ENCODE measurements around the gene PRKACA. TPM values are rescaled to one million over a fixed set of nuclear protein-coding genes. Genes with fewer than 3 reads are reported as not detected.

The PRKACA gene
- total RNA-seq, 2 experiments from 2014 or later: 54.3 to 56.0 TPM

DNA sequence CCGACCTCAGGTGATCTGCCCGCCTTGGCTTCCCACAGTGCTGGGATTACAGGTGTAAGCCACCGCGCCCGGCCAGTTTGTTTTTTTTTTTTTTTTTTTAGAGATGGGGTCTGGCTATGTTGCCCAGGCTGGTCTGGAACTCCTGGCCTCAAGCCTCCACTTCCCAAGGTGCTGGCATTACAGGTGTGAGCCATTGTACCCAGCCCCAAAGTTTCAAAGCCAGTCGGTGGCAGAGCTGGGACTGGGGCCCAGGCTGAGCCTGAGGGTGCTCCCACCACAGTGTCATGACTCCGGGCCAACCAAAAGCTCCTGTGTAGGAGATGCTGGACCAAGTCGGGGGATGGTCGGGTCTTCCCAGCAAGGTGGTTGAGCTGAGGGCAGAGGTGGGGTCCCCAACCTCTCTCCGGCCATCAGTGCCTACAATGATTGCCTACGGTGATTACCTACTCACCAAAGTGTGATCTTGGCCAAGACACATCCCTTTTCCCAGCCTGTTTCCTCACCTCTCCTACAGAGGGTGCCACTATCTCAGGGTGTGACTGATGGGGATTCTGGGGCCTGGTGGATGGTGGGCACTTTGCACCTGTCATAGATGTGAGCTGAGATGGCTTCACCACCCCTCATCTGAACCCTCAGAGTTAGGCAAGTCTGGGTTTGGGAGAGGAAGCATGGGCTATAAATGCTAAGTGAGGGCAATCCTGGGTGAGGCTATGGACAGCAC is 21.1 kb downstream of the PRKACA start:
- no peak for DNase-seq
- peaks cover 21% of the 10 kb centered on the region for H3K36me3 Mint-ChIP-seq
- H3K27me3 Mint-ChIP-seq: no peaks in the 10 kb centered on the region
- H3K9me3 Mint-ChIP-seq: peaks cover 11% of the 10 kb centered on the region
- H3K4me1 Mint-ChIP-seq: peaks cover 8% of the 10 kb centered on the region
- no peak overlapping the region for H3K4me3 Mint-ChIP-seq
- no peak overlapping the region for H3K27ac Mint-ChIP-seq

DNA sequence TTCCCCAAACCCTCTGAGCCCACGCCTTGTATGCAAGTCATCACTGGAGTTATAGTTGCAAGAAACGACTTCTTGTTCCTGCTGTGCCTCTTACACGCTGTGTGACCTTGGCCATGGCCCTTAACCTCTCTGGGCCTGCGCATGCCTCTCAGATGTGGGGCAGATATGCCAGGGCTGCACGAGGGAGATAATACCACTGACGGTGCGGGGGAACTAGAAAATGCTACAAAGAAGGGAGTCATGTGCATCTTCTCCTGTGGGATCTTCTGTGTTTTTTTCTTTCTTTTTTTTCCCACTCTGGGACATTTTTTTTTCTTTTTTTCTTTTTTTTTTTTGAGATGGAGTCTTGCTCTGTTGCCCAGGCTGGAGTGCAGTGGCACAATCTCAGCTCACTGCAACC is 22.7 kb downstream of the PRKACA start:
- Mint-ChIP-seq H3K4me3 (no peak overlapping the region), H3K9me3 (peaks cover 11% of the 10 kb centered on the region), H3K4me1 (peaks cover 9% of the 10 kb centered on the region), H3K27ac (no peak overlapping the region), H3K36me3 (peaks cover 19% of the 10 kb centered on the region), H3K27me3 (no peaks in the 10 kb centered on the region)
- no peak for DNase-seq

DNA sequence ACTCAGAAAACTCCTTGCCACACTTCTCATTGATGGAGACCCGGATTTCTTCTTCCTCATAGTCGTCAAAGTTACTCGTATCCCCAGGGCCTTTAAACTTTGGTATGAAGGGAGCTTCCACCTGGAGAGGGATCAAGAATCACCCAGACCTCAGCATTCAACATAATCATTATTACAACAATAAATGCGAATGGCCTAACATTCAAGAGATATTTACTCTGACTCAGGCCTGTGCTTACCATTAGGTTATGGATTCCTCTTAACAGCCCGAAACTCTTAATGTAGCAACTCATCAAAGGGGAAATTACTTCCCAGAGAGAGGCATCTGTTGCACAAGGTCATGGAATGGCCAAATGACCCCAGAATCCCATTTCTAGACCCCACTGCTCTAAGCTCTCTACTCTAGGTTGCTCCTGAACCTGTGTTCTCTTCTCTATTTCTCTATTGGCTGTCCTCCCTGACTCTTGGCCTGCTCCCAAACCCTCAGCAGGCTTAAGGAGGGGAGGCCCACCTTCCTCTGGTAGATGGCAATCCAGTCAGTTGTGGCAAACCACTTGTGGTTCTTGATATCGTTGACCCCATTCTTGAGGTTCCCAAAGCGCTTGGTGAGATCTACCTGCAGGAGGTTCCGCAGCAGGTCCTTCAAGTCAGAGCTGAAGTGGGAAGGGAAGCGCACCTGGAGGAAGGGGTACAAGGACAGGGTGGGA is 24.3 kb downstream of the PRKACA start:
- peaks cover 14% of the 10 kb centered on the region for H3K4me1 Mint-ChIP-seq
- H3K27me3 Mint-ChIP-seq: no peaks in the 10 kb centered on the region
- peaks cover 27% of the 10 kb centered on the region for H3K36me3 Mint-ChIP-seq
- DNase-seq: no peak
- H3K9me3 Mint-ChIP-seq: peaks cover 11% of the 10 kb centered on the region
- H3K4me3 Mint-ChIP-seq: no peak overlapping the region
- H3K27ac Mint-ChIP-seq: no peak overlapping the region

DNA sequence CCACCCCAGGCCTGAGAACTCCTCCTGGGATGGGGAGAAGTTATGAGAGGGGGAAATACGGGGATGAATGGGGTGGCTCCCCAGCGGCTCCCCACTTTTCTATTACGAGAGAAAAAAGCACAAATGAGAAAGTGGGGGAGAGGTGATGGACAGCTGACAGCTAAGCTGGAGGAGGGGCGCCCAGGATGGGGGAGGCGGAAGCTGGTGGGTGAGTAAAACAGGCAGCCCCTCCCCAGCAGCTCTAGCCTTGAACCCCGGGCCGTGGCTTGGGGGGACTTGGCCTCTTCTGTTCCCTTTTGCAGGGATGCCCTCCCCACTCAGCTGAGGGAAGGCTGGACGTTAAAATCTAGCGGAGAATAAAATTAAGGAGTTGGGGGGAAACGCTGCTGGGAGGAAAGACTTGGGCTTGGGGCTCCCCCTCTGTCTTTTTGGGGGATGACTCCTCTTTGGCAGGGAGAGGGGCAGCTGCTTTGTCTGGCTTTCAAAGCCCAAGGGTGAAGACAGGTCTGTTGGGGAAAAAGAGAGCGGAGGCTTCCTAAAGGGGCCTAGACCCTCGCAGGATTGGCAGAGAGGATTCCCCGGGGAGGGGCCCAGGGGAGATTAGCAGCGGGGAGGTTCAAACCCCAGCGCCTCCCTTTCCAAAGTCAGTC is 25.6 kb downstream of the PRKACA start:
- Mint-ChIP-seq H3K9me3 (peaks cover 11% of the 10 kb centered on the region), H3K36me3 (peaks cover 31% of the 10 kb centered on the region), H3K4me1 (peaks cover 14% of the 10 kb centered on the region), H3K27me3 (no peaks in the 10 kb centered on the region), H3K27ac (peak overlapping the region; percentile 96), H3K4me3 (peak overlapping the region; percentile 96)
- DNase-seq: peak; percentile 62

DNA sequence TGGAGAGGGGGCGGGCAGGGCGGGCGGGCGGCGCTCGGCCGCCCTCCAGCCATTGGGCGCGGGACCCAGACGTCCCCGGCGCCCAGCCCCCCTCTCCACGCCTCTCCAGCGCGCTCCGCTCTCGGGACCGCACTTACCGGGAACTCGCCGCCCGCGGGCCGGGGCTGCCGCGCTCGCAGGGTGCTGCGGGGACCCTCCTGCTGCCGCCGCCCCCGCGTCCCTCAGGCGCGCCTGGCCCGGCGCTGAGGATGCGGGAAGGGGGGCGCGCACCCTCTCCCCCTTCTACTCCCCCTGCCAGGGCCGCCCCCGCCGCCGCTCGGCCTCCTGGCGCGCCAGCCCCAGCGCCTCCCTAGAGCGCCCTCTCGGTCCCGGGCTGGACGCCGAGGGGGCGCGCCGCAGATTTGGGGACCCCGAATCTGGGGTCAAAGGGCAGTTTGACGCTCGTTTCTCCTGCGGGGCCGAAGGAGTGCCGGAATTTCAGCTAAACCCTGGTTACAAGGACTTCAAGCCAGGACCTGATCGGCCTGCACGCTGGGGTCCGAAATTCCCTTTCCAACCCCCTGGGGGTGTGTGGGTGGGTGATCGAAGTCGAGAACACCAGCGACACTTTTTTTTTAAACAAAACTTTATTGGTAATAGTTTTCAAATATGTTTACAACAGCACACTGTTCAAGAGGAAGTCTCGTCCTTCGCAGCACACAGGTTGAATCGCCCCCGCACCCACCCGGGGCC is 26.3 kb downstream of the PRKACA start:
- peaks cover 14% of the 10 kb centered on the region for H3K4me1 Mint-ChIP-seq
- H3K4me3 Mint-ChIP-seq: peak overlapping the region; percentile 96
- DNase-seq: peak; percentile 81
- H3K36me3 Mint-ChIP-seq: peaks cover 31% of the 10 kb centered on the region
- peaks cover 11% of the 10 kb centered on the region for H3K9me3 Mint-ChIP-seq
- no peaks in the 10 kb centered on the region for H3K27me3 Mint-ChIP-seq
- H3K27ac Mint-ChIP-seq: peak overlapping the region; percentile 96

DNA sequence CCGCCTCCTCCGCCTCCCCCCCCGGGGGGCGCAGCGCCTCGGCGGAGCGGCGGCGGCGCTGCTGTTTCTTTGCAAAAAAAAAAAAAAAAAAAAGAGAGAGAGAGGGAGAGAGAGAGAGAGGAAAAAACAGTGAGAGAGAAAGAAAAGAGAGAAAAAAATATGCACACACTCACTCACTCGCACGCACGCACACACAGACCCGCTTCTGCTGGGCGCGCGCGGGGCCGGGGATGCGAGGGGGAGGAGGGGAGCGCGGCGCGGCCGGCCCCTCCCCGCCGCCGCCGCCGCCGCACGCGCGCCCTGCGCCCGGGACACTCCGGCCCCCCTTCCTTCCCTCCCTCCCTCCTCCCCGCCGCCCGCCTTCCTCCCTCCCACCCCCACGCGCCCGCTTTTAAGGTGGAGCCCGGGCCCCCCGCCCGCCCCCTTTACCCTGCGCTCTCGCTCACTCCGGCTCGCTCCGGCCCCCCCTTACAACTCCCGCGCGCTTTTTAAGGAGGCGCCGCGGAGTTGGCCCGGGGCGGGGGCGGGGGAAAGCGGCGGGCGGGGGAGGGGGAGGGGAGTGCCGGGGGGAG is 27.0 kb downstream of the PRKACA start, which contains the start of gene SAMD1:
TSS of gene SAMD1 (minus strand) at position 243 of the 572 bp plus-strand sequence.
- Mint-ChIP-seq H3K27me3 (no peaks in the 10 kb centered on the region), H3K4me1 (peaks cover 14% of the 10 kb centered on the region), H3K4me3 (peak within 1 kb of the TSS; percentile 96), H3K9me3 (peaks cover 11% of the 10 kb centered on the region), H3K36me3 (peaks cover 31% of the 10 kb centered on the region), H3K27ac (peak within 1 kb of the TSS; percentile 96)
- DNase-seq: peak; percentile 76

DNA sequence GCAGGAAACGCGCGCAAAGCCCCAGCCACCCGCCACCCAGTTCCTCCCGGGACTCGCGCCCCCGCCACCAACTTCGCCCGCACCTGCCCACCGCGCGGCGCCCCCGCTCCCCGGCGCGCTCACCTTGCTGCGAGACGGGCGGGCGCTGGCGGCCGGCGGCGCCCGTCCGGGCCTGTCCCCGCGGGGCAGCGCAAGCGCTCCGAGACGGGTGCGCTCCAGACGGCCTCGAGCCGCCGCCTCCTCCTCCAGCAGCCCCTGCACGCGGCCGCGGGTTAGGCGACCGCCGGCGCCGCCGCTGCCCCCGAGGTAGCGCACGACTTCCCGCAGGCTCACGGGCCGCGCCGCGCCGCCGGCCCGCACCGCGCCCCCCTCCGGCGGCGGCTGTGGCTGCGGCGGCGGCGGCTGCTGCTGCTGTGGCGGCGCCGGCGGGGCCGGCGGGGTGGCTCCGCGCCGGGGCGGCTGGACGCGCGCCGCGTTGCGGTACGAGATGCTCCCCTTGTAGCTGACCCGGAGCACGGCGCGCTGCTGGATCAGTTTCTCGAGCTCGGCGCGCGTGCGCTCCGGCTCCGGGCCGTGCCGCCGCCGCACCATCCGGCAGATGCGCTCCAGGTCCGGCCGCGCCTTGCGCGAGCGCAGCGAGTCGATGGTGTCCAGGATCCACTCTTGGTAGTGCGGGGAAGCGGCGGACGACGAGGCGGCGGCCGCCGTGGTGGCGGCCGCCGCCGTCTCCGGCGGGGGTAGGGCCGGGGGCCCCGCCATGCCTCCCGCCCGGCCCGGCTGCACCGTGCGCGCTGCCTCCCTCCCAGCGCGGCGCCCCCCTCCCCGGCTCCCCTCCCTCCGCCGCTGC is 27.7 kb downstream of the PRKACA start:
- Mint-ChIP-seq H3K4me1 (peaks cover 14% of the 10 kb centered on the region), H3K36me3 (peaks cover 31% of the 10 kb centered on the region), H3K9me3 (peaks cover 11% of the 10 kb centered on the region), H3K27ac (peak overlapping the region; percentile 65), H3K27me3 (no peaks in the 10 kb centered on the region), H3K4me3 (peak overlapping the region; percentile 83)
- DNase-seq: peak; percentile 66

DNA sequence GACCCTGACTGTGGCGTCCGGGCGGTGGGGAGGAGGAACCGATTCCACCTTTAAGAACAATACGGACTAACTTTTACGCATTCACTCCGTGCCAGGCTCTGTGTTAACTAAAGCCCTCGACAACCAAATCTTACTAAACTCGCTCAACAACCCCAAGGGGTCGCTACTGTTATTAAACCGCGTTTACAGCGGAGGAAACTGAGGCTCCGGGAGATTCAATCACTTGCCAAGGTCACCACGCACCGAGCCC is 28.2 kb downstream of the PRKACA start:
- Mint-ChIP-seq H3K27ac (peak overlapping the region; percentile 65), H3K9me3 (peaks cover 11% of the 10 kb centered on the region), H3K4me1 (peaks cover 14% of the 10 kb centered on the region), H3K4me3 (peak overlapping the region; percentile 83), H3K27me3 (no peaks in the 10 kb centered on the region), H3K36me3 (peaks cover 26% of the 10 kb centered on the region)
- no peak for DNase-seq

DNA sequence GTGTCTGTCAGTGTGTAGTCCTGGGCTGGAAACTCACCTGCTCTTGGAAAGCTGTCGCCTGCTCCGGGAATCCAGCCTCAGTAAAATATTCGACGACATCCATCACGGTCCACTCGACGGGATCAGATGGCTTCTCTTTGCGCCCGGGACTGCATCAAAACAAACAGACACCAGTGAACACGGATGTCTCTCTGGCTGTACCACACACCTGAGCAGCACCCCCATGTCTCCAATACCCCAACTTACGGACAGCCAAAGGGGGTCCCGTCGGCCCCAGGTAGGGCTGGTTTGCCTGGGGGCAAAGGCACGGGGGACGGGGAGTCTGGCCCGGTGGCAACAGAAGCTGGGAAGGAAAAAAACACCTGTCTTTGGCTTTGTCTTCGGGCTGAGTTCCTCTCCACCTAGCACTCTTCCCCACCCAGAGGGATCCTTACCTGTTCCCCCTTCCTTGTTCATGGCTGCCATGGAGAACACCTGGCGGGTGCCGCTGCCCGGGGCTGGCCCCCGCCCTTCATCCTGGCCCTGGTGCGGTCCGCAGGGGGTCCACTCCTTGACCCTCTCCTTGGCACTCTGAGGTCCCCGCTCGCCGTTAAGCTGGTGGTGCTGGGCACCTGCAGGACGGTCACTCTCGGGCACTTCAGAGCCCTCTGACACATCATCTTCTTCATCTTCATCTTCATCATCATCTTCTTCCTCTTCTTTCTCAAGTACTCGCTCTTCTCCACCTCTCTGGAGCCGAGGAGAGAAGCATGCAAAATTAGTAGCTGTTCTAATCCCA is 28.7 kb downstream of the PRKACA start:
- Mint-ChIP-seq H3K9me3 (peaks cover 11% of the 10 kb centered on the region), H3K27ac (peak overlapping the region; percentile 65), H3K4me3 (peak overlapping the region; percentile 83), H3K36me3 (peaks cover 25% of the 10 kb centered on the region), H3K4me1 (peaks cover 14% of the 10 kb centered on the region), H3K27me3 (no peaks in the 10 kb centered on the region)
- DNase-seq: no peak

DNA sequence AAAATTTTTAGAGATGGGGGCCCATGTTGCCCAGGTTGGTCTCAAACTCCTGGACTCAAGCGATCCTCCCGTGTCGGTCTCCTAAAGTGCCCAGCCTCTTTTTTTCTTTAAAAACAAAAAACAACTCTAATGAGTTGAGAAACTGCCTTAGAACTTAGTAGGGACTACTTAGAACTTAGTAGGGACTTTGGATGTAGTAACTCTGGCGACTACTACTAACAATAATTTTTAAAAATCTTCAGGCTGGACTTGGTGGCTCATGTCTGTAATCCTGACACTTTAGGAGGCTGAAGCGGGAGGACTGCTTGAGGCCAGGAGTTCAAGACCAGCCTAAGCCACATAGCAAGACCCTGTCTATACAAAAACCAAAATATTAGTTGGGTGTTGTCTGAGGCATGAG is 31.5 kb downstream of the PRKACA start:
- peaks cover 10% of the 10 kb centered on the region for H3K4me1 Mint-ChIP-seq
- no peaks in the 10 kb centered on the region for H3K27me3 Mint-ChIP-seq
- peaks cover 12% of the 10 kb centered on the region for H3K36me3 Mint-ChIP-seq
- no peak for DNase-seq
- no peak overlapping the region for H3K4me3 Mint-ChIP-seq
- H3K9me3 Mint-ChIP-seq: no peaks in the 10 kb centered on the region
- H3K27ac Mint-ChIP-seq: no peak overlapping the region

DNA sequence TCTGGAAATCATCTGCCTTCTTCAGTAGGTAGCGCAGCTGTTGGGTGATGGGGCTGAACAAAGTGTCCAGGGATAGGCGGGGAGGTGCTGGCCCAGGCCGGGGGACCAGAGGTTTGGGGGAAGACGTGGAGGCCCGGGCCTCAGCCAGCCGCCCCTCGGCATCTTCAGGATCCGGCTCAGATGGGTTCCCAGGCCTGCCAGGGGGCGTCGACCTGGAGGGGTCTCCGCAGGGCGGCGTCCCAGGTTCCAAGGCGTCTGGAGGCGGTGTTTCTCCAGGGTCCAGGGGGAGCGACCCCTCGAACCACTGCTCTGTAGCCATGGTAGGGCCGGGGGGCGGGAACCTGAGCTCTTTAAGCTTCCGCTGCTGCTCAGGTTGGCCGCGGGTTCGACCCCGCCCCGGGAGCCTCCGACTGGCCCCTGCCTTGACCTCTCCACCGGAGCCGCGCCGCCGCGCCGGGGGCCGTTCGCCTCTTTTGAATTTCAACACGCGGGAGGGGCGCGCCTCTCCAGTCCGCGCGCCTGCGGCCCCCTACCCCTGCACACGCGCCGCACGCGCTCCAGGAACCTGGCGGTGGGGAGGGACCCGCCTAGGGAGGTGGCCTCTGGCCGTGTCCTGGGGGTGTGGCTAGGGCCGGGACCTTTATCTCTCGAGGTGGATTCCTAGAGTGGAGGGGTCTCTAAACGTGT is 32.1 kb downstream of the PRKACA start, which contains the start of gene C19orf67:
TSS of gene C19orf67 (minus strand) at position 475 of the 687 bp plus-strand sequence. CDS start at position 319, 156 bp downstream.
- DNase-seq: no peak

DNA sequence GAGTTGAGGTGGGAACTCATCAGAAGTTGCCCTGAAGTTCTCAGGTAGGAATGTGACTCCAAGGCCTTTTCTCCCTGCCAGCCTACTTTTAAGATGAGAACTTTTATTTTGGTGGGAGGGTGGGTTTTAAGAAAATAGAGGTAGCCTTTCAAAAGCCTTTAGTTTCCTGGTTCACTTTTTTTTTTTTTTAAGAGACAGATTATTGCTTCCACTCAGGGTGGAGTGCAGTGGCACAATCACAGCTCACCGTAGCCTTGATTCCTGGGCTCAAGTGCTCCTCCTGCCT is 34.9 kb downstream of the PRKACA start:
- Mint-ChIP-seq H3K27me3 (no peaks in the 10 kb centered on the region), H3K4me1 (peaks cover 8% of the 10 kb centered on the region), H3K36me3 (no peaks in the 10 kb centered on the region), H3K4me3 (no peak overlapping the region), H3K27ac (no peak overlapping the region), H3K9me3 (no peaks in the 10 kb centered on the region)
- no peak for DNase-seq

More for the DNA sequence above, 32.1 kb downstream of the PRKACA start, which contains the start of gene C19orf67:
- peaks cover 10% of the 10 kb centered on the region for H3K4me1 Mint-ChIP-seq
- H3K9me3 Mint-ChIP-seq: no peaks in the 10 kb centered on the region
- no peak within 1 kb of the TSS for H3K27ac Mint-ChIP-seq
- H3K27me3 Mint-ChIP-seq: no peaks in the 10 kb centered on the region
- peaks cover 12% of the 10 kb centered on the region for H3K36me3 Mint-ChIP-seq
- no peak within 1 kb of the TSS for H3K4me3 Mint-ChIP-seq

All from activated naive CD8-positive, alpha-beta T cell treated with anti-CD3 and anti-CD28 coated beads for 36 hours (primary cell).